HG03103 (cell line): ENCODE data around the gene CENPO.
"Not testable (repeated sequence)": the region's sequence is repeated elsewhere in the genome, so short reads cannot be mapped to it uniquely, and the experiment has no call there.

Experiments used
- ATAC-seq: cut with Tn5 transposase; IDR thresholded peaks from one replicate; pipeline ENCODE4 v1.9.1; 2021; ENCODE audit warnings: low read depth; ENCODE audit not compliant: unreplicated experiment

CENPO gene

DNA sequence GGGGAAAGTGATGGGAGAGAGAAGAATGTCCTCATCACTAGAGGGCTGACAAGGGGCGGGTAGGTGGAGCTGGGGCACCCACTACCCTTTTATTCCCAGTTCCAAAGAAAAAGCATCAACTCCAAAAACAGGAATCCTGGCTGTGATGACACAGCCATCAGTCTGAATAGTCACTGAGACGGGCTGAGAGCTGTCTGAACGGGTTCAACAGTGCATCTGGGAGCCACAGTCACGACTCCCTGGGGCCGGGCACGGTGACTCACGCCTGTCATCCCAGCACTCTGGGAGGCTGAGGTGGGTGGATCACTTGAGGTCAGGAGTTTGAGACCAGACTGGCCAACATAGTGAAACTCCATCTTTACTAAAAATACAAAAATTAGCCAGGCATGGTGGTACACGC is 42.2 kb downstream of the CENPO start:
- not testable (repeated sequence) for ATAC-seq

DNA sequence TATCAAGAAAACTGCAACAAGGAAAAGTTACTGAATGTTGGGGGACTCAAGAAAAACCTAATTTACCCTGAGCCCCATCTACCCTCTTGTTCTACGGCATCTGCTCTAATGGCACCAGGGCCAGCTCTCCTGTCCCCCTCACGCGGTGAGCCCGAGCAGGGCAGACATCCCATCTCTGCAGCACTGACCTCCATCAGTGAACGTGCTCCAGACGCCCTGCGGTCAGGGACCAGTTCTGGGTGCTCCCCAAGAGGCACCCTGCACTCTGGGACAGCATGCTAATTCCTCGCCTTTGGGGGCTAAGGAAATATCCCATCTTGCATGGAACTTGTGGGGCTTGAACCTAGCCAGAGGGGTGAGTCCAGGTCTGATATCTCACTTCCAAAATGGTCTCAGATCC is 43.0 kb downstream of the CENPO start:
- ATAC-seq = no peak

DNA sequence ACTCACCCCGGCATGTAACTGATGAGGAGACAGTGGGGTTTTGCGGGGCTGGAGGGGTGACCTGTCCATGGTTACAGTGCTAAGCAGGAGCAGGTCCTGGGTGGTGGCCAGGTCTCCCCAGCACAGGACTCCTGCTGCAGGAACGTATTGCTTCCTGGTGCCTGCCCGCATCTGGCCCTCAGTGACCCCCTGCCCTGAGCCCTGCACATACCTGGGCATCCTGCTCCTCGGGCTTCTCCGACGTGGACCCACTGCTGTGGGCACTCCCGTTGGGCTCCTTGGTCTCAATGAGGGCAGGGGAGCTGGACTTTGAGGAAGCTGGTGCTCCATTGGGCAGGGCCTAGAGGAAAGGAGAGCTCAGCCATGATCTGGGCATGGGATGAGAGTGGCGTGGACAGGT is 43.5 kb downstream of the CENPO start:
- no peak for ATAC-seq

GRCh38 chr2:24837996-24838513 is 44.8 kb downstream of the CENPO start:
- no peak for ATAC-seq

DNA sequence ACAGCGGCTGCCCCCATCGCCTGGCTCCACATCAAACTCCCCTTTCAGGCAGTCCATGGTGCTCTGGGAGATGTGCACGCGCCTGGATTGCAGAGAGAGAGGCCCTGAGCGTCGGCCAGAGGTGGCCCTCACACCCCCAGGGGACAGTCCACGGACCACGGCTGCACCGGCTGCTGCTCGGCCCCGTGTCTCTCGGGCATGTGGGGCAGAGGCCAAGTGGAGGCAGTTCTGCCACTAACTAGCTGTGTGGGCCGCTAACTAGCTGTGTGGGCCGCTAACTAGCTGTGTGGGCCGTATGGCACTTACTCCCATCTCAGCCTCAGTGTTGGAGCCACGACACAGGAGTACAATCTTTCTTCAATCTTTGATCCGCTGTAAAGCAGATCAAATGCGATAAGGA is 45.3 kb downstream of the CENPO start:
- no peak for ATAC-seq

GRCh38 chr2:24839729-24840128 is 46.5 kb downstream of the CENPO start:
- ATAC-seq = no peak

DNA sequence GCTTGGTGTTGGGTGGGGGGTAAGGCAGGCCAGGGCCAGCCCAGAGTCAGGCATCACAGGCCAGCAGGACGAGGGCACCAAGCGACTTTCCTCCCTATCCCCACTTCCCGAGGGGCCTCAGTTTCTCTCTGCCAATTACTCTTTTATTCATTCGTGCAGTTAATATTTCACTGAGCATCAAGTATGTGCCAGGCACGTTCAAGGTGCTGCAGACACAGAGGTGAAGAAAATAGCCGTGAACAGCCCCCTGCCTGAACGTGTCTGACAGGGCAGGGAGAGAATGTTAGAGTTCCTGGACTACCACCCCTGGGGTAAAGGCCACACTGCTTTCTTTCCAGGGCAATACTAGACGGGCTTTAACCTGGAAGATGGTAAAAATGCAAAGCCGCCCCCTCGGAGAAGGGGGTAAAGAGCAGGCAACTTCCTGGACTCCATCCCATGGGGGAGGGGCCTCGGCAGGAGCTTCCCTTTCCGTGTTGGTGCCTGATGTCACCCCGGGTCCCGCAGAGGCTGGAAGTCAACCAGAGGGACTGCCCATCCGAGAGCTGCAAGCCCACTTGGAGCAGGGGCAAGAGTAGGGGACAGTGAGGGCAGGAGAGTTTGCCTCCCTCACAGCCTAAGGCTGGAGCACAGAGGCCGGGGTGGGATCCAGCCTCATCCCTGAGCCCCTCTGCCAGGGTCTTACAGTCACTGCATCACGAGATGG is 47.1 kb downstream of the CENPO start:
- no peak for ATAC-seq

DNA sequence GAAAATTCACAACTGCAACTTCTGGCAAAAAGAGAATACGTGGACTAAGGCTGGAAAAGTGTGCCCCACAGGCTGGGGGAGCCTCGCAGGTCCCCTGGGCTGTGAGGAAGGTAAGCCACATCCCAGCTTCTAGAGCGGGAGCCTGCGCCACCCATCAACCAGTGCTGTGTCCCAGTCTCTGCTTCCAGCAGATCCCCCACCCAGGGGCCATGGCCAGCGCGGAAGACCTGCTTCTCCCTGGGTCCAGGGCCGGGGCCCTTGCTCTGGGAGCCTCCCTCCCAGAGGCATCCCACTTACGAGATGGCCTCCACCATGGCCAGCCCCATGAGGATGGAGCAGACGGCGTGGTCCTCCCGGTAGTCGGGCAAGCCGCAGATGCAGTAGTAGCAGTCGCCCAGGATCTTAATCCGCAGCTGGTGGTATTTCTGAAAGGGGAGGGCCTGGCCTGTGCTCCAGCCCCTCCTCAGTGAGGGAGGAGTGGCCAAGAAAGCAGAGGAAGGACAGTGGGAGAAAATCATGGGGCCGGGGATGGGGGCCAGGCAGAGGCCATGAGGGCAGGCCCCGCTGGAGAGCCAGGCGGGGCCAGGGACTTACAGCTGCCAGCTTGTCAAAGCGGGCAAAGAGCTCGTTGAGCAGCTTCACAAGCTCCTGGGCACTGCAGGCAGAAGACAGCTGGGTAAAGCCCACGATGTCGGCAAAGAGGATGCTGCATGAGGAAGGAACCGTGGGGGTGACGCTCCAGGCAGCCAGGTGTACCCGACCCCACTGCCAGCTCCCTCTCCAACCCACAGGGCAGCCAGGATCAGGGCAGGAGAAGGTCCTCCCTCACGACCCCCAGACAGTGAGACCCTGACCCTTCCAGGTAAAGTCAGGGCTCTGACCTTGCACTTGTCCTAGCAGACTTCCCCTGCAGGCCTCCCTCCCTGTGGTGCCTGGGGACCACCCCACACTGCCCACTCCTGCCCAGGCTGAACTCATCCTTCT is 48.0 kb downstream of the CENPO start:
- no peak for ATAC-seq

DNA sequence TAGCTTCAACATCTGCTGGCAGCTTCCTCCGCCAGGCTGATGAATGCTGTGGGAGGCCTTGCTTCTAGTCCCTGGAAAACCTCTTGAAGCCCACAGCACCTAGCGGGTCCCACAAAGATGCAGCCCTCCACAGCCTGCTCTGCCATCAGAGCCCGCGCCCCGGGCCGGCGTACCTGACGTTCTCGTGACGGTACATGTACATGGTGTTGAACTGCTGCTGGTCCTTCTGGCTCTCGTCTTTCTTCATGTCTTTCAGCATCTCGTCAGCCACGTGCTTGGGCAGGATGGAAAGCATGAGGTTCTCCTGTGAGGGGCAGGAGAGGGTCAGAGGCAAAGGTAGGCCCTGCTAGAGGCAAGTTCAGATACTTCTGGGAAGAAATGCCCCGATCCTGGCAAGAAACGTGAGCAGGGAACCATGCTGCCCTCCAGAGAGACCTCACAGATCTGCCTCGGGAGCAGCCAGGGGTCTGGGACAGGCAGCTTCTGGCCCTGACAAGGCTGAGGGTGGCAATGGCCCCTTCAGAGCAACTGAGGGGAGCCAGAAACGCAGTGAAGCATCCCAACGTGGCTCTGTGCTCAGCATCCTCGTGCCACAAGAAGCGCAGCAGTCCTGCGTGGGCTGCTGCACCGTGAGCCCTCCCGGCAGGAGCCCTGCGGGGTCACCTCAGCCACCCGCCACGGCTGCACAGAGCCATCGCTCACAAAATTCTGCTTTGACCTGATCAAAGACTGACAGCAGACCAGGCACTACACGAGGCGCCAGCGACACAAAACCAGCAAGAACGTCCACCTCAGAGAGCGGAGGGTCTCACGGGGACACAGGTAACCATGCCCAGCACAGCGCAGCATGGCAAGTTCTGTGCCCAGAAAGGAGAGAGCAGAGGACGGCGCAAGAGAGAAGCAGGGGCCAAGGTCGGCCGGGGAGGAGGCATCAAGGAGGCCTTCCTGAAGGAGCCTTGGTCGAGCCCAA is 49.1 kb downstream of the CENPO start:
- no peak for ATAC-seq

- ATAC-seq = no peak
Measured at GRCh38 chr2:24843330-24843860, 50.2 kb downstream of the CENPO start.

DNA sequence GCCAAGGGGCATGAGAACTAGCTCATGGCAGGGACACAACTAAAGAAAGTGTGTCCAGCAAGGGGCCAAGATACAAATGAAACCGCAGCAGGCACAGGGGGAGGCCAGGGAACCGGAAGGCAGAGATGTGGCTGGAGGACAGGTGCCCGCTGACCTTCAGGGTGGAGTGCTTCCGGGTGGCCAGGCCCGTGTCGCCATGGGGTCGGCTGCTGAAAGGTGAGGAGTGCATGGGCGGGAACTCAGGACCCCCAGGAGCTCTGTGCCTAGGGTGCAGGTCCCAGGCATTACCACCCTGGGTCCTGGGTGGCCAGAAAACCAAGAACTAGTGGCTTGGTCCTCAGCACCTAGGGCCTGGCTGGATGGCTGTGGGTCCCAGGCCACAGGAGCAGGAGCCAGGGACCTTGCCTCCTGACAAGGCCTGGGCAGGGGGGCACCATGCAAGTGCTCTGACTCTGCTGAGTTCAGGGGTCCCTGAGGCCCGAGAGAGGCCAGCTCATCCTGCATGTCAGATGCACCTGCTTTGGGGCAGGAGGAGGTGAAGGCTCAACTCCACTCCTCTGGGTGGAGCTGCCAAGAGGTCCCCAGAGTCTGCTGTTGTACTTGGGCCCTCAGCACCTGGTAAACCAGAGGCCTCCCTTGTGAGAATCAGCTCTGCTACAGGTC is 50.9 kb downstream of the CENPO start:
- no peak for ATAC-seq

DNA sequence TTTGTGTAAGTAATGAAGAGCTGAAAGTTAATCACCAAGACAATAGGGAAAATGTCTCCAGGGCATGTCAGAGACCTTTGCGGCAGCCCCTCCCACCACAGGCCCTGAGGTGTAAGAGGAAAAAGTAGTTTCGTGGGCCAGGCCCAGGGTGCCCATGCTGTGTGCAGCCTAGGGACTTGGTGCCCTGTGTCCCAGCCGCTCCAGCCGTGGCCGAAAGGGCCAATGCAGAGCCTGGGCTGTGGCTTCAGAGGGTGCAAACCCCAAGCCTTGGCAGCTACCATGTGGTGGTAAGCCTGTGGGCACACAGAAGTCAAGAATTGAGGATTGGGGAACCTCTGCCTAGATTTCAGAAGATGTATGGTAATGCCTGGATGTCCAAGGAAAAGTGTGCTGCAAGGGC is 52.5 kb downstream of the CENPO start:
- no peak for ATAC-seq

DNA sequence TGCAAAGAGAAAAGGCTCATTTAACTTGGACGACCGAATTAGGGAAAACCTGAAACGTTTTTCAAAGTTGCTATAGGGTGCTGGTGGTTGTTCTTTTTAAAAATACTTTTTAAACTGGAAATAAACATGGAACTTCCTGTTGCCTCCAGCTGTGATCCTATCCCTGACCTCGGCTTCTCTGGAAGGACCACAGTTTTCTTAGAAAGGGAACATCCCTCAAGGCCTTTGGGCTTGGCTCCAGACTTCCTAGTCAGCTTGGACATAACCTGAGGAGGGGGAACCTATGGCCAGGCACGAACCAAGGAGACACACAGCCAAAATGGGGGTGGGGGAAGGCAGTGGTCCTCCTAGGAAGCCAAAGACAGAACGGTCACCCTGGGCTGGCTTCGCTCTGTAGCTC is 57.7 kb downstream of the CENPO start:
- ATAC-seq = no peak

GRCh38 chr2:24852026-24852425 is 58.8 kb downstream of the CENPO start:
- ATAC-seq = no peak

DNA sequence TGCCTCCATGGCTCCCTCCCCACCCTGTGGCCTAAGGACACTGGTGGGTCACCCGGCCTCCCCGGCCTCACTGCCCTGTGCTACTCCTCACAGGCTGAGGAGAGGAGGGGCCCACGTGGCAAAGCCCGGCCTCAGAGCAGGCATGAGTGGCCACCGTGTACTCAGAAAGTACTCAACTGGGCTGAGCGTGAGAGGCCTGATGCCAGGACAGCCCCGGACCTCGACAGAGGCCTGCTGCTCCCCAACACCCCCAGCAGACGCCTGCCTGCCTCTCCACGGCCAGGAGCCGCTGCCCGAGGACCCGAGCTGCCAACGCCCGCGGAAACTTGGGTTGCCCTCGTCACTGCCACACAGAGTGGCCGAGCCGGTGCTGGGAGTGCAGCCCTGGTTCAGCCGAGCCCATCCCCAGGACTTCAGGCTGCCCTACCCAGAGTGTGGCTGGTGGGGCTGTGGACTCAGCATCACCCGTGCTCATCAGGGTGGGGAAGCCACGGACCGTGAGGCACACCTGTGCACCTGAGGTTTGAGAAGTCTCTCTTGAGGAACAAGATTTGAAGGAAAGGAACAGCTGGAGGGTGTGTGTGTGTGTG is 59.3 kb downstream of the CENPO start:
- no peak for ATAC-seq

- no peak for ATAC-seq
Measured at GRCh38 chr2:24853046-24853445, 59.8 kb downstream of the CENPO start.

GRCh38 chr2:24853996-24854395 is 60.8 kb downstream of the CENPO start:
- ATAC-seq = no peak

GRCh38 chr2:24855022-24855622 is 61.9 kb downstream of the CENPO start:
- no peak for ATAC-seq

DNA sequence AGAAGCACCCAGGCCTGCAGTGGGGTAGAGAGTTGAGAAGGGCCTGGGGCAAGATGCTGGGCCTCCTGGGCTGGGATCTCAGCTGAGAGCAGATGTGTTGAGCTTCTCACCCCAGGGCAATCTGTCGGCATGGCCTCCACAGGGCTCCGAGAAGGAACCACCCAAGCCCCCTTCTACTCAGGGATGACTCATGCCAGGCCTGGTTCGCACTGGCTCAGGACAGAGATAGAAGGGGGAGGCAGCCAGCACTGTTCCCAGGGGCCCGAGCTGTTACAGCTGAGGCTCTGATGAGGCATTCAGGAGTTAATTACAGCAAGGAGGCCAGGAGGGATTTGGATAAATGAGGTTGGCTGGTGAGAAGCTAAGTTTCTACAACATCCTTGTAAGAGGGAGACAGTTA is 62.5 kb downstream of the CENPO start:
- ATAC-seq = no peak
